Uterus (tissue), 2 donors: ENCODE data around the gene LHFPL6.

ENCODE experiments used
- CTCF ChIP-seq, 4 experiments: fragments of 200-600 bp in 2 of 4; fragments of 450-650 bp in 2 of 4; sonication (generic) in 2 of 4; IDR thresholded peaks; one replicate each; pipeline ENCODE4 v1.5.1; 2016 to 2019; ENCODE audit warnings: antibody characterized with exemption in 4 of 4, mild to moderate bottlenecking in 2 of 4, moderate library complexity in 1 of 4
- POLR2A ChIP-seq, 2 donors: fragments of 450-650 bp; IDR thresholded peaks; one replicate each; pipeline ENCODE4 v1.6.1; 2016; ENCODE audit warnings: antibody characterized with exemption in 2 of 2, mild to moderate bottlenecking in 1 of 2, moderate library complexity in 1 of 2

GRCh38 chr13:39577203-39577602 lies 25.8 kb downstream of the LHFPL6 start:
- no peak for TF ChIP-seq POLR2A (IDR thresholded peaks at IDR 0.05)
- TF ChIP-seq CTCF (IDR thresholded peaks at IDR 0.05), result no peak
